Kasumi-1 (cell line): ENCODE data around the gene FAT1.

ENCODE experiments used
- DNase-seq, 2 experiments: peaks; one replicate each; lab custom pipeline; 2025; lab: John Stamatoyannopoulos, UW

Gene FAT1

GRCh38 chr4:186724058-186724863, 605 bp upstream of the FAT1 start:
- DNase-seq, result no peak

- DNase-seq, result no peak
Measured at GRCh38 chr4:186722796-186723291, 812 bp downstream of the FAT1 start.

DNA sequence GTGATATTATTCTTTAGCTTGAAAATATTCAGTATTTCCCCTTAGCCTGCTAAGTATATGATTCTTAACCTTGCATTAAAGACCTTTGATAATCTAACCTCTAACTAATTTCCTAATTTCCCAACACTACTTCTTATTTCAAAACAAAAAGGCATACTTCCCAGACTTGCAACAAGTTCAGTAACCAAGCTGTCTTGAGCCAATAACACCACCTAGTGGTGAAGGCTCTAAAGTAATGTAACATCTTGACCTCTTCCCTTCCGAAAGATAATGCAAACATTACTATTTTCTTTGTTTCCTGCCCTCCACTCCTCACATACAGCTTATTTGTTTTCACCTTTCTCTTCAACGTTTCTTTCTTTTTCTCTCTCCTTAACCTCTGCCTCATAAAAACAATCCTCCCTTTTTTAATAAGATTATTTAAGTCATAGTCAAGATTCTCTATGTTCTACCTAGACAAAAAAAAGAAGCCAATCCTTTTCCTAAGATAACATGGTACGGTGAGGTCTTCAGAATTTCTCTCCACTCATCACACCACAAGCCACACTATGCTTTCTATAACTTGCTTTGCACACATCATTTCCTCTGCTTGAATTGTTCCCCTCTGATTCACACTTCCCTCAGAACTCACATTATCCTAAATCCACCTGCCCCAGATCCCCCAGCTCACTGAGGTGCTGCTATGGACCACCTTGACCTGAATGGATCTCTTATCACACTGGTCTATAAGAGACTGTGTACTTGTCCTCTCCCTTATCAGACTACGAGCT, 3.5 kb downstream of the FAT1 start:
- peak; percentile 6 to 22 for DNase-seq

DNA sequence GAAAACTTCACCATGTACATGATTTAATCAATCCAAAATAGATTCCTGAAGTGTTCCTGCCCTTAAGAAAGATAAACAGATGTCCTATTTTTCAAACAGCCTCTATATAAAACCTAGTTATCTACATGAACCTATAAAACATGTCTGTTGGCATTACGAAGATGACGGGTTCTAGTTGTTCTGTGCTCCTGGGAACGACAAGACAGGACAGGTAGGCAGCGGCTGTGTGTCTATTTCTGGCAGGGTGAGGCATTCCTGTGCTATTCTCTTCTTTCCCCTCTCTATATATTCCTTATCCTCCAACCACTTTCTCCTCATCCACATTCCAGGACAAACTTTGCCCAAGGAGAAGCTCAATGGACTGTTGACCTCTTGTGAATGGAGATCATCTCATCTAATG, 6.1 kb downstream of the FAT1 start:
- no peak for DNase-seq

DNA sequence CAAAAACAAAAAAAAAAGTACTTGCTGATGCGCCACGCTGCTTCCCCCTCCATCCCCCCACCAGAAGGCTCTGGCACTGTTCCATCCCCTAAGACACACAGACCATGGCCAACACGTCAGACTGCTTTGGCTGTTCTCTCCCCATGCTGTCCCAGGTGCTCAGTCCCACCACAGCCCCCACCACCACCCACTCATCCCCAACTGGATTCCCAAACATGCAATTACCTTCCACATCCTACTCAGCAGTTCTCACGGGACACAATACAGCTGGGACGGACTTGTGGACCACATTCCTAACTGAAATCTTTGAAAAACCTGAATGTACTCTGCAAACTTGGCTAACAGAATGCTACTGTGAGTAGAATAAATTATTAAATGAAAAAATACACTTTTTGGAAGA, 8.6 kb downstream of the FAT1 start:
- no peak for DNase-seq

DNA sequence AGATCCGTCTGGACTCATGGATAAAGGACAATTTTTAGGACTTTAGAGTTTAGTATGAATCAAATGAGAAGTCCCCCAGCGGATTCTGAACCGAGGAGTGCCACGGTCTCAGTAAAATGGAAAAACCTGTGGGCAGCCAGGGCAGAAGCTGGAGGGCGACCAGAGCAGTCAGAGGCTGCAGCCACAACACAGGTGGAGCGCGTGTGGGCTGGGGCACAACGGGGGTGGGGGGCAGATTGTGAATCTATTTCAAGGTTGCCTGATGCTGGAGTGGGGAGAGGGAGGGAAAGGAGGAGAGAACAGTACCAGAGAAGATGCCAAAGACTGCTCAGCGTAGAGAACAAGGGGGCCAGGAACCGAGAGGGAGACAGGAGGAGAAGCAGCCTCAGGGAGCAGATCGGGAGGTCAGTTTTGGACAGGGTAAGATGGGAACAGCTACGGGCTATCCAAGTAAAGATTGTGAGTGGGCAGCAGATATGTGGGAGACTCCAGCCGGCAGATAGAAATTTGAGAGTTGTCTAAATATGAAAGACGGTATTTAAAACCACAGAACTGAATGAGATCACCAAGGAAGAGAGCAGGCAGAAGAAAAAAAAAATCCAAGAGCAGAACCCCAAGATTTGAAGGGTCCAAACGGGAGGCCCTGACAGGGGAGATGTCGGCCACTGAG, 9.5 kb downstream of the FAT1 start:
- DNase-seq, result no peak

DNA sequence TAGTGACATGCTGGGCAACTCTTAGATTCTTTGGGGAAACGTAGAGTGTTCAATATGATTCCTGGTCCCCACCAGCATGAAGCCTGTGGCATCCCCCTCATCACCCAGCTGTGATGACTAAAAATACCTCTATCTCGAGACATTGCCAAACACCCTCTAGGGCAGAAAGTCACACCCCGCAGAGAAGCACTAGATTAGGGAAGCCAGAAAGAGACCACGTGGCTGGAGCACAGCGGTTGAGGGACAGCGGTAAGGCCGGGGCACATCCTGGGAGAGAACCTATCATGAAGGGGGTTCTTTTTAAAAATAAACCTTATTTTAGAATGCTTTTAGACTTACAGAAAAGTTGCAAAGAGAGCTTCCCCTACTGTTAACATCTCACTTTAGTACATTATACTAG, 11.0 kb downstream of the FAT1 start:
- peak in 1 of 2 experiments; percentile 2 for DNase-seq

GRCh38 chr4:186710521-186711119, 13.0 kb downstream of the FAT1 start:
- DNase-seq, result no peak

DNA sequence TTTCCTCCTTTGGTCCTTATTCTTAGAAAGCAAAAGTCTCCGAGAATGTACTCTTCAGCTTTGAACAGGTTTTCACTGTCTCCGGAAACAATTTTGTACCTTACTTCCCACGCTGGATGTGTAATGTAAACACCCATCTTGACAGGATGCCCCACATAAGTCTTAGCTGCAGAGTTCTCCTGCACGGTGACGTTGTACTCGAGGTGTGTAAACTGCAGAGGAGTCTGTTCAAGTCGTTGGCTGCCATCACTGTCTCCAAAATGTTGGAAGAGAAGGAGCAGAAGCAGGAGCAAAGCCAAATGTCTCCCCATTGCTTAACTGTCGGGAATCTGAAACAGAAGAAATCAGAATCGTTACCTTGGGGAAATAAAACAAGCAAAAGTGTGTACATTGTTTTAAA, 14.1 kb downstream of the FAT1 start:
- DNase-seq, result no peak

GRCh38 chr4:186708554-186708953, 15.1 kb downstream of the FAT1 start:
- DNase-seq, result no peak

DNA sequence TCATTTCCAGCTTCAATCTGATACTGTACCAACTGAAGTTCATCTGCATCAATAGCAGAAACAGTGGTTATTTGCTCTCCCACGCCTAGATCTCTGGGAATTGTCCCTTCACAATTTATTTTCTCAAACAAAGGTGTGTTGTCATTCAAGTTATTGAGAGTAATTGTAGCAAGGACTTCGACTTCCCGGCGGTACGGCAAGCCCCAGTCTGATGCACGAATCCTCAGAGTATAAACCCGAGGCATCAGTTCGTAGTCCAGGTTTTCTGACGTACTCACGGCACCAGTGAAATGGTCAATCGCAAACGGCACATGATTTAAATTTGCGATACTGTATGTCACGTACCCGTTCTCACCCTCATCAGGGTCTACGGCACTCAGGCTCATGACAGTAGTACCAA, 15.7 kb downstream of the FAT1 start:
- no peak for DNase-seq

DNA sequence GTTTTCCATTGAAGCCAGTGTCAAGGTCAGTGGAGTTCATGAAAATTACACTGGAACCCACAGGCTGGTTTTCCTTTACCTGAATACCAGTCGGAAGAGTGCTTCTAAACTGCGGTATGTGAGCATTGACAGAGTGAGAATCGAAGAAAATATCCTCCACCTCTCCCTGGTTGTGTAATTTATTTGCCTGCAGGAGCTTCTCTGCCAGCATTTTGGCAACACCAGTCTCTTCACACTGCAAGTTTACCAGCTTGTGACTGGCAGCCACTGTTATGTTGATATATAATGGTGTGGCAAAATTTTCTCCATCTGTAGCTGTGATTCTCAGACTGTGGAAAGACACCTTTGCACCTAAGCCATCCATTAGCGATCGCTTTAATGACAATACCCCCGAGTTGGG, 16.1 kb downstream of the FAT1 start:
- DNase-seq, result no peak

GRCh38 chr4:186704057-186704456, 19.6 kb downstream of the FAT1 start:
- DNase-seq, result no peak

DNA sequence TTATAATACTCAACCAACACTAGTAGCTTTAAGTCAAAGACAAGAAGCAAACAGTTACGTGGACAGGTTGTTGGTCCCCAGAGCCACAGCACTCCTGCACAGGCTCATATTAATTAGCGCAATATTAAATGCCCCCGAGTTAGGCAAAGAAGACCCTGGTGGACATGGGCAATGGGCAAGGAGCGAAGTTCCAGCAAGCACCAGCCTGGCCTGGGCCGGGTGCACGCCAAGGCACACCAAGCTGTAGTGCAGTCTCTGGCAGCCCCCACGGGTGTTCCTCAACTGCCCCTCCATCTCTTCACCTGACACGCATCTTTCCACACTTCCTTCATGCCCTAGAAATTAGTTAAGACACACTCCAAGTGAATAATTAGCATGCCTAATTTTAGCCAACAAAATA, 20.1 kb downstream of the FAT1 start:
- DNase-seq, result no peak

DNA sequence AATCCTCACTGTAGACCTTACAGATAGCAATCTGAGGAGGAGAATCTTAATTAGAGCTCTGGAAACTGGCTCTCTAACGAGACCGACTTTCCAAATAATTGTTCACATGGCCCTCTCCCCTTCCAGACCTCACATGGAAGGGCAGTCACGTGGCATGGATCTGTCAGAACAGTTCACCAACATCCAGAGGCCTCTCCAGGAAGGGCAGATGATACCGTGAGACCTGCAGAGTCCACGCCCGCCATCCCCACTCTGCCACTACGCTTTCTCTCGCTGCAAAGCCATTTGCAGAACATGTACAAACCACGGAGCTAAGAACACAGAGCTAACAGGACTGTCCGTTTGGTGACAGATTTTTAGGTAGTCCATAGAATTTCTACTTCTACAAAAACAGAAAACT, 20.7 kb downstream of the FAT1 start:
- DNase-seq, result no peak

- DNase-seq, result no peak
Measured at GRCh38 chr4:186702297-186702696, 21.4 kb downstream of the FAT1 start.

GRCh38 chr4:186701788-186702187, 21.9 kb downstream of the FAT1 start:
- no peak for DNase-seq

- DNase-seq, result no peak
Measured at GRCh38 chr4:186701273-186701672, 22.4 kb downstream of the FAT1 start.

DNA sequence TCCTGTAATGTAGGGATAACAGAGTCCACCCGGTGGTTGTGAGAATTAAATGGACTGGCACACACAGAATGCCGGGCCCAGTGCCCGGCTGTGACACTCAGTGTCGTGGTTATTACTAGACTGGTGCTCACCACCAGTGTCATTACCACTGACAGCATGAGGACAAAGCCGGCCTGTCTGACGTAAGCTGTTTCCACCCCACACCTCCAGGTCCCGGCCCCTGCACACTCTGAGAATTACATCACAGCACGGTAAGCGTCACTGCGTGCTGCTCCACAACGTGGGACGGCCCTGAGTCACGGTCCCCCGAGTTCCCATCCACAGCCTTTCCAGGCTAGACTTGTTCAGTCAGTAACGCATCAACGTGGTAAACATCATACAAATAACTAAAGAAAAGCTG, 22.9 kb downstream of the FAT1 start:
- no peak for DNase-seq

DNA sequence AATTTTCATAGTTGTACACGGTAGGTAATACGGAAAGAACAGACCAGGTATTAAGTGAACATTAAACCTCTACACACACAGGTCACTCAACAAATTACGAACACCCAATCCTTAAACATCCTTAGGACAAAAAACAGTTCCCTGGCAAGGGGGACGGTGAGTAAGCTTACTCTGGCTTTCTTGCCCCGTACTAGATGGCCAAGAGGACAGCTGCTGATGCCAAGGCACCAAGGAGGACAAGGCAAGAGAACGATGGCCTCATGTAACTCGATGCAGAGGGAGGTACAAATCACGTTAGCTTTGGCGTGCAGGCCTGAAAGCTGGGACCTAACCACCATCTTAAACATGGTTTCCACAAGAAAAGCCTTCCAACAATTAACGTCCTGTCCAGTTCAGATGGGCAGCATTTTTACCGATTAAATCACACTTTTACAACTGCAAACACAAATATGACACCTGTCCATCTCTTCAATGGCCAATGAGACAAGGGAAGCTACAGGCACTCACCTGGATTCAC, 23.7 kb downstream of the FAT1 start:
- no peak for DNase-seq

GRCh38 chr4:186699298-186699697, 24.4 kb downstream of the FAT1 start:
- DNase-seq, result no peak

- DNase-seq, result no peak
Measured at GRCh38 chr4:186698525-186698924, 25.1 kb downstream of the FAT1 start.
